ENCODE data around the gene ISOC1.

The ISOC1 gene

DNA sequence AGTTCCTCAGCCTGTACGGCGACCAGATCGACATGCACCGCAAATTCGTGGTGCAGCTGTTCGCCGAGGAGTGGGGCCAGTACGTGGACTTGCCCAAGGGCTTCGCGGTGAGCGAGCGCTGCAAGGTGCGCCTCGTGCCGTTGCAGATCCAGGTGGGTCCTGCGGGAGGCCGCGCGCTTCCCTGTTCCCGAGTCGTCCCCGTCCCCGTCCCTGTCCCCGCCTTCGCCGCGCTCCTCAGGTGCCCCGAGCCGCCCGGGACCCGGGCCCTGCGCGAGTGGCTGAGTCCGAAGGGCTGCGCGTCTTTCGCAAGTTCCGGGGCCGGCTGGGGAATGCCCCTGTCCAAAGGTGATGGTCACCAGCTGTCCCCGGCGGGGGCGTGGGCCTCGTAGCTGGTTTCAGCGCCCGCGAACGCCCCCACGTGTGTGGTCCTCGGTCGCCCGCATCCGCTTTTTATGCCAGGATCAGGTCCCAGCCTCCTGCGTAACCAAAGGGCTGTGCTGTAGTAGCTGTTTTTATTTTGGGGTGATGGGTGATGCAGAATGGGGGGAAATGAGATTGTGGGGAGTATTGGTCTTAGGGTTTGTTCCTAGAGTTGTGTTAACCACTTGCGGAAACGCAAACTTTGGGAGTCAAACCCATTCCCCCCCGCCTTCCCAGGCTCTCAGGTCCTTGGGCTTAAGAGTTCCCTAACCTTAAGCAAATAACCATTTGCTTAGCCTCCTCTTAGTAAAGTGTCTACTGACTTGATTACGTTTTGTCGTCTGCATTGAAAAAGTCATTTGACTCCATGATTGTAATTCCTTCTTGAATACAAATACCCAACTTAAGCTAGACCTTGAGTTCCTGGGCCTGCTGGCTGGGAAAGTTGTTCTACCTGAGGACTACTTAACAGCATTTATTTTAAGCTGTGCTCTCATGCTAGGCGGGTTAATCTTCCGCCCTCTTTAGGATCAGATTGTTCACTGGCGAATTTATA lies 663 bp downstream of the ISOC1 start:
- DNase-seq (ENCODE audit: low read depth in 2 of 2), result peak; percentile 27 to 33

DNA sequence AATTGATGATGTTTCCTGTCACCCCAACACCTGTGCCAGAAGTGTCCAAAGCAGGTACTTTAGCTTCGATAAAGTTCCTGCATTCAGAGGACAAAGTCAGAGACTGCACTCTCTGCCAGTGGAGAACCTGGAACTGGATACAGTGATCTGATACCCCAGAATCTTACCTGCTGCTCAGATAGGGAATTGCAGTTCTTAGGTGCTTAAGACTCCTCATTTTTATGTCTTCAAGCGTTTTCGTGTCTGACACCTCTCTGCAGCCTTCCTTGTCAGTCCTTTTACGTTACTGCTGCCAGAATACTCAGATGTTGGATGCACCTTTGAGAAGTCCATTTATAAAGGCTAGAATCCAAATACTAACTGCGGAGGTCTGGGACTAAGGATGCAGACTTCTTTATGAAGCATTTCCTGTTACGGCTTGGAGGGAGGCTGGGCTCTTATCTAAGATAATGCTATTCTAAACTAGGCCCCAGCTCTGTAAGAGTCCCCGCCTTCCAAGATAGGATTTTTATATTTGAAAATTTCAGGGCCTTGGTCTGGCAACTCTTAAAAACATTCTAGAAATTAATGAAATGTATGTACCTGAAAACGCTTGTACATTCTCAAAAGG lies 1.9 kb downstream of the ISOC1 start:
- DNase-seq (ENCODE audit: low read depth in 2 of 2), result no peak

DNA sequence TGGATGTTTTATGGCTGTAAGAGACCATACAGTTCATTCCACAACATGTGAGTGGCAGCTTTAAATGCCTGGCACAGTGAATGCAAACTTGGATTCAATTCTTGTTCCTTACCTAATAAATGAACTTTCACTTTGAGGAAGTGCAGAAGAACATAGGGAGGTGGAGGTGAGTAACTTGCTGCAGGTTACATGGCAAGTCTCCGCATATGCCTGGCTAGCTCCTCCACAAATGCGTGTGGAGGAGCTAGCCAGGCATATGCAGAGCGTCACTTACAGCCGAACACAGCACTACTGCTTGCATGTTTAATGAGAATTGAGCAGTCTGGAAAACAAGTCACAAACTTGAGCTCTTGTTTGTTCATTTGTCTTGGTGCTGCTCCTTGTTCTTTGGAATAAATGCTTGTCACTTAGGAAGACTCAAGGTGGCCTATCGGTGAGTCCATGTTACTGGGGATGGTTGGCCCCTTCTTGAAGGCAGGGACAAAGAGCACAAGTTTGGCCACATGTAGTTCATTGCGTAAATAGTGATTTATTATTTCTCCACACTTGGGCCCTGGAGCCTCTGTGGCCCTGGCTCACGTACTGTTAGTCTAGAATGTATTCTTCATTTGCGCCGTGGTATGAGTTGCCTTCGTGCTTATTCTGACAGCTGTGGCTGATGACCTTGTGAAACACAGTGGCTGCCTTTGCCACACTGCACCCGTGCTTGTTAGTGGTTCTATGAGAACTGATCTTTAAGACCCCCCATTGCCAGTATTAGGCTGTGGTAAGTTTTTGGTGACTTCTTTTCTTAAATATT lies 3.1 kb downstream of the ISOC1 start:
- no peak for DNase-seq (ENCODE audit: low read depth in 2 of 2)

DNA sequence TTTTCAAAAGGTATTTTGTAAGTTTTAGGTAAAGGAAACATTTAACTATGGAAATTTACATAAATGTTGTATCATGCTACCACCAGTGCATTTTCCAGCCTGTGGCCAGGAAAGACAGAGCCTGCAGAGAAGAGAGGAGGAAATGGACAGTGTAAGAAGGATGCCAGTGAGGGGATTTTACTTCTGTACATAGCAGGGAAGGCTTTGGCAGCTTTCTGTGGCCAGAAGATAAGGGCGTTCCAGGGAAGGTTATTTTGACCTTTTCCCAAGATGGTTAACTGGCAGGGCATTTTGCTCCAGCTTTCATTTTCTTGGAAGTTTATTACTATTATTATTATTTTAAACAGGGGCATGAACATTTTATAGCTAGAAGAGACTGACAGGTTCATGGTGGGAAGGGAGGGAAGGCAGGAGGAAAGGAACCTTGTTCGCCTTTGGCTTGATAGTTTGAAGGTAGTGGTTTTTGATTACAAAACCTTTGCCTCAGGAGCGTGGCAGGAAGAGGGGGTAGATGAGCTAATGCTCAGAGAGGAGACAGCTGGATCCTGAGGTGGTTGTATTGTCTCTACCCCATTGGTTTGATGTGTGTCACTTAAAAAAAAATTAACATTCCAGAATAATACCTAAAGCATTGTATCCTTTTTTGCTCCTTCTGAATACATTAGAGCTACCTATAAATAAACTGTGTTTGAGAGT lies 4.1 kb downstream of the ISOC1 start:
- DNase-seq (ENCODE audit: low read depth in 2 of 2), result no peak

DNA sequence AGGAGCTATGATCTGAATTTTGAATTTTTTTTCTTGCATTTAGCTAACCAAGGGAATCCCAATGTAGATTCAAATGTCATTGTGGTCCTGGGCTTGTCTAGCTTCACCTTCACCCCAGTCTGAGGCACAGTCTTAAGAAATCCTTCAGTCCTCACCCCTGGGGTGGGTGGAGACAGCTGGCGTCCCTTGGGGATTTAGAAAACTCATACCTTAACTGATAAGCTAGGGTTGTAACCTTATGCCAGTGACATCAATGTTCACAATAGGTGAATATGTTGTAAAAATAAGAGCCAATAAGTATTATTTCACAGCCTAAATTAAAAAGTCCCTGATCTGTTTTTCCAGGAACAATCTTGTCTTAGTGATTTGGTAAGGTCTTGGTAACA lies 4.6 kb downstream of the ISOC1 start:
- DNase-seq (ENCODE audit: low read depth in 2 of 2), result no peak

DNA sequence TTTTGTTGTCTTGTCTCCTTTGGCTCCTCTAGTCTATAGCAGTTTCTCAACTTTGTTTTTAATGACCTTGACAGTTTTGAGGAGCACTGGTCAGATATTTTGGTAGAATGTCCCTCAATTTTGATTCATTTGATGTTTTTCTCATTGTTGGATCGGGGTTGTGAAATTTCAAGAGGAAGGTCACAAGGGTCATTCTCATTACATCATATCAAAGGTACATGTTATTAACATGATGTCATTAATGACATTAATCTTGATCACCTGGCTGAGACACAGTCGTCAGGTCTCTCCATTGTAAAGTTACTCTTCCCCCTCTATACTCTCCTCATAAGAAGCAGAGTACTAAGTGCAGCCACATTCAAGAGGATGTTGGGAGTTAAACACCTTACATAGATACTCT lies 7.2 kb downstream of the ISOC1 start:
- no peak for DNase-seq (ENCODE audit: low read depth in 2 of 2)

DNA sequence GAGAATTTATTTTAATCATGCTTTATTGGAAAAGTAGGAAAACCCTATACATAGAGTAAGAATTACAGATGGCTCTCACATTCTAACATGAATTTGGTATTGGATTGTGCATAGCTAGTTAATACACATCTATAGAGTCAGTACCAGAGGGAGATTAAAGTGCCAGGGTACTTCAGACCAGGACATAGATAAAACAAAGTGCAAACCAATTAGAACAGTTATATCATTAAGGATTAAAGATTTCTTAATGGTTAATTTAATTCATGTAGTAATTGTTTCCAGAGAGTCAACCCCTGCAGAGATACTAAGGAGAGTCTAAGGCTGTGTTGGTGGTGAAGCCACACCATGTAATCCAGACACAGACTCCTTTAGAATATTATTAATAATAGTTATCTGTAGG lies 8.8 kb downstream of the ISOC1 start:
- no peak for DNase-seq (ENCODE audit: low read depth in 2 of 2)

DNA sequence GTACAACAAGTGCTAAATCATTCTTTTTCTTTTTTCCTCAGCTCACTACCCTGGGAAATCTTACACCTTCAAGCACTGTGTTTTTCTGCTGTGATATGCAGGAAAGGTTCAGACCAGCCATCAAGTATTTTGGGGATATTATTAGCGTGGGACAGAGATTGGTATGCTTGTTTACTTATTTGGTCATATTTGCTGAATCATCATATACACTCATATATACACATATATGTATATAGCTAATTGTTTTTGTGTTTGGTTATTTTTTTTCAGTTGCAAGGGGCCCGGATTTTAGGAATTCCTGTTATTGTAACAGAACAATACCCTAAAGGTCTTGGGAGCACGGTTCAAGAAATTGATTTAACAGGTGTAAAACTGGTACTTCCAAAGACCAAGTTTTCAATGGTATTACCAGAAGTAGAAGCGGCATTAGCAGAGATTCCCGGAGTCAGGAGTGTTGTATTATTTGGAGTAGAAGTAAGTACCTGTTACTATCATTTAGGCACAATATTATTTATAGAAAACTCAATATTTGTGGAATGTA lies 10.4 kb downstream of the ISOC1 start:
- DNase-seq (ENCODE audit: low read depth in 2 of 2), result no peak

DNA sequence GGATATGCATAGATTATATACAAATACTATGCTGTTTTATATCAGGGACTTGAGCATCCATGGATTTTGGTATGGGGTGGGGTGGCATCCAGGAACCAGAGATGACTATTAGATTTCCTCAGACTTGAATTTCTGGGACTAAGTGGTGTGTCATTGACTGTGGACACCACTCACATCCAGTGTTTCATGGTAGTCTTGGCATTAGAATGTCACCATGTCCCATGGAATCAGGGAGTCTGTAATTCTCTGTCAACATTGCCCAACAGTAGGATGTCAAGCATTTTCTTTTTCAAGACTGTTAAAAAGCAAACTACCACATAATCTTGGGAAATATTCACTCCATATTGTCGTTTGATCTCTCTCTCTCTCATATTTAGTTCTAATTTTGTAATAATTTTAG lies 13.1 kb downstream of the ISOC1 start:
- no peak for DNase-seq (ENCODE audit: low read depth in 2 of 2)

DNA sequence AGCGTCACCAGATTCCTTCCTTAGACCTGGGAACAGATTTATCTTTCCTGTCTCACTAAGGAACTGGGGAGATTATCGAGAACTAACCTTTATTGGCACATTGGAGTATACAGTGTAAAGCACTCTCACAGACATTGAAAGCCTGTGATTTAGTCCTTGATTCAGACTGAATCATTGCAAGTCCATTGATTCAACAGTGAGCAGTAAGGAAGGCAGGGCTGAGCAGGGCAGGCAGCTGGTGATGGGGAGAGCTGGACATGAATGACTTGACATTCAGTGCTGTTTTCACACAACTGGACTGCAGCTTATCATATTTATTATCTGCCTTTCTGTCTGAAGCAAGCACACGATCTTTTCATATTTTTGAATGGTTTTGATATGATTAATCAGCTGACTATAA lies 16.2 kb downstream of the ISOC1 start:
- no peak for DNase-seq (ENCODE audit: low read depth in 2 of 2)

DNA sequence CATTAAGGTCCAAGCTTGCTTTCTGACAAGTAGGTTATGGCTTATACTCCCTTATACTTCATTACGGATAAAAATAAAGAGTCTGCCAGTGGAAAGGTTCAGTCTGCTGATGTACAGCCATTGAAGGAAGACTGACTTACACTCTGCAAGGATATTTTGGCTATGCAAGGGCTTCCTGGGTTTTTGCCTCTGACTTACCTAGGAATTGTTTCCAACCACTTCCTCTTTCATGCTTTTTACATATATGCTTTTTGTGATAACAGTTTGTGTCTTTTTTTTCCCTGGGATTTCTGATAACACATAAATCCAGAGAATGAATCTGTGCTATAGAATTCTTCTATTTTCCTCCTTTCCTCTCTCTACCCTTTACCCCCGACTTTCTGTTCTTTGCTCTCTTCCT lies 16.8 kb downstream of the ISOC1 start:
- no peak for DNase-seq (ENCODE audit: low read depth in 2 of 2)

DNA sequence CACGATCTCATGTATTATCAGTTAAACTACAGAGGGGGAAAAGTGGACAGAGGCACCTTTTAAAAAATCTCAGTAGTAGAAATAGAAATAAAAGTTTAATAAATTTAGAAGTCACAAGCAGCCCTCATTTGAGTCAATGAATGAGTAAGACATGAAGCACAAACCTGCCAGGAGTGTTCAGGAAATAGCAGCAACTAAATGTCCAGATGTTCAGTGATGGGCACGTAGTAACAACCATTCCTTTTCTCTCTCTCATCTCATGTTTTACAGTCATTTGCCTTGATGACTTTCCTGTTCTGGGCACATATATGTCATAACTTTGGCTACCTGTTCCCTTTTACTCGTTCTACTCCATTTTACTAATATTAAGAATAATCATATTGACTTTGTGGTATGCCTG lies 17.7 kb downstream of the ISOC1 start:
- DNase-seq (ENCODE audit: low read depth in 2 of 2), result no peak

DNA sequence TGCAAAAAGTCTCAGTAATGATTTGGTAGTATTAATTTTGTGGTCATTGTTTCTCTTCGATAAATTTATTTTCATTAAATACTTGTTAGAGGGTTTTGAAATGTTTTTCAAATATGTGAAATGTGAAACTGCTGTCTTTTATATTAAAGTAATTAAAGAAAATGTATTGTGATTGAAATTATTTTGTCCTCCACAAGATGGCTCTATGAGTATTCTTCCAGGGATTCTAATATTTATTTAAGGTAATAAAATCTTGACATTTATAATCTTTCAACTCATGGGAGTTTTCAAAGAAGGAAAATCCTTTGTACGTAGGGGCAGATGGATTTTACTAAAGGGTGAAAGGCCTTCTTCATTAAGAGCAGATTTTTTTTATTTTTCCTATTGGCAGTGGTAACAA lies 19.3 kb downstream of the ISOC1 start:
- DNase-seq (ENCODE audit: low read depth in 2 of 2), result no peak

DNA sequence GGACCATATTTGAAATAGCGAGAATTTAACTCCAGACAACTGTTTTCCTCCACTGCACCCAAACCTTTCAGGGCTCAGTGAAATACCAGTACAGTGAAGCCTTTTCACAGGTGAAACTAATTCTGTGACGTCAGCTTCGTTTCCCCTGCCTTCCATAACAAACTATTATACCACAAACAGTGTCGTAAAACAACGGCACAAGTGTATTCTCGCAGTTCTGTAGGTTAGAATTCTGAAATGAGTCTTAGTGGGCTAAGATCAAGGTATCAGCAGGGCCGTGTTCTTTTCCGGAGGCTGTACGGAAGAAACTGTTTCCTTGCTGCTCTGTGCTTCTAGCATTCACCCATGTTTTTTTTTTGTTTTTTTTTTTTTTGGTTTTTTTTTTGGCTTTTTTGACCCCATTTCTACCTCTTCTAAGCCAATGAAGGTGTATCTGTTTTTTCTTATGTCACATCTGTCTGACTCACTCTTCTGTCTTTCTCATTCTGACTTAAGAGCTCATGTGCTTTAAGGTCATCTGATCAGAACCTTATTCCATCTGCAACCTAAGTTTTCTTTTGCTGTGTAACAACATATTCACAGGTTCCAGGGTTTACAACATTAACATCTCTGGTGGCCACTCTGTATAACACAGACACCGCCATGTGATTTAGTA lies 20.1 kb downstream of the ISOC1 start:
- no peak for DNase-seq (ENCODE audit: low read depth in 2 of 2)

DNA sequence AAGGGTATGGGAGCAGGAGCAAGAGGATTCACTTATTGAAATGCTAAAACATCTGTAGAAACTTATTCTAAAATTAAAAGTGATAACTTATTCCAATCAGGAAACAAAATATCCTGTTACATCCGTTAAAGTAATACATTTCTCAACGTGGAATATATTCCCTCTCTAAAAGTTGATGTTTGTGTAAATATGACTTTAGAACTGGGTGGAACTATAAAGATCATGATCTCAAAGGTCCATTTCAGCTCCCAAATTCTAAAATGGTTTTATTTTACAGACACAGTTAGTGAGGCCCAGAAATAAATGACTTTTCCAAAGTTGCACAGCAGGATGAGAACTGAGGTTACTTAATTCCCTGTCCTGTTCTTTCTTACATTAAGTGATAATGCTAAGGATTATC lies 21.1 kb downstream of the ISOC1 start:
- no peak for DNase-seq (ENCODE audit: low read depth in 2 of 2)

DNA sequence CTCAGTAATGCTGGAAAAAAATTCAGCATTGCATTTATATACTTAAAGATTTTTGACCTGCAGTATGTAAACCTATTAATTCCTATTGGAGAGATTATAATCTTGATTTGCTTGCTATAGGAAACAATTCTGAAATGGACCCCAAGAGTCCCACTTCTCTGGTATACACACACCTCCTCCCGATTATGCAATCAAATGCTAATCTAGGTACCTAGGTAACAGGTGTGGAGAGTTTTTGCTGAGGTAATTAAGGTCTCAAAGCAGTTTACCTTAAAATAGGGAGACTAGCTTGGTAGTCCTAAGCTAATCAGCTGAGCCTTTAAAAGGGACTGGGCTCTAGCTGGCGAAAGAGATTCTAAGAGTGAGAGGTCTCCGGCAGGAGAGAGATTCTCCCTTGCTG lies 22.2 kb downstream of the ISOC1 start:
- no peak for DNase-seq (ENCODE audit: low read depth in 2 of 2)

DNA sequence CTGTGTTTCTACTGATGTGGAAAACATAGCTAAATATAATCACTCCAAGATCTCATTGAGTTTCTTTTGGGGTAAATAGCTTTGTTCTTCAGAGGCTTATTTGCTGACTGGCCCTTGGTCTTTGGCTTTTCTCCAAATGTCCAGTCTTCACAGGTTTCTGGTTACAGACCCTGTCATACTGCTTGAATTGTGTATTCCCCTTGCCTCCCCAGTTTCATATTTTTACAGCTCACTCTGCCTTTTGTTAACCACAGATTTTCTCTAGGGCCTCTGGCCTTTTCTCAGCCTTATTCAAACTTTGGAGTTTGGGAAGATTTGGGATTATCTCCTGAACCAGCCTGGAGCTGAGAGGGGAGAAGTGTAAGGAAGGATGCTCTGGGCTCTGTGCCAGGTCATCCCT lies 23.9 kb downstream of the ISOC1 start:
- no peak for DNase-seq (ENCODE audit: low read depth in 2 of 2)

DNA sequence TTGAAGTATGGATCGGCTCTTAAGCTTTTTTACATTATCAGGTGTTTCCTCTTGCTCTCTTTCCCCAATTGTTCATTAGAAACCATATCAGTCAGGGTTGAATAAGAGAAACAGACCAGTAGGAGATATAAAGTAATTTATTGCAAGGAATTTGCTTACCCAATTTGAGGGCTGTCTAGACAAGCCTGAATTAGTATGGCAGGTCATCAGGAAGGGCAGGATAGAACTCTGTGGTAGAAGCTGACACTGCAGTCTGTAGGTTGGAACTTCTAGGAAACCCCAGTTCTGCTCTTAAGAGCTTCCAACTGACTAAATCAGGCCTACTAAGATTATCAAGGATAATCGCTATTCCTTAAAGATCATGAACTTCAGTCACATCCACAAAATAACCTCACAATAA lies 24.3 kb downstream of the ISOC1 start:
- no peak for DNase-seq (ENCODE audit: low read depth in 2 of 2)

DNA sequence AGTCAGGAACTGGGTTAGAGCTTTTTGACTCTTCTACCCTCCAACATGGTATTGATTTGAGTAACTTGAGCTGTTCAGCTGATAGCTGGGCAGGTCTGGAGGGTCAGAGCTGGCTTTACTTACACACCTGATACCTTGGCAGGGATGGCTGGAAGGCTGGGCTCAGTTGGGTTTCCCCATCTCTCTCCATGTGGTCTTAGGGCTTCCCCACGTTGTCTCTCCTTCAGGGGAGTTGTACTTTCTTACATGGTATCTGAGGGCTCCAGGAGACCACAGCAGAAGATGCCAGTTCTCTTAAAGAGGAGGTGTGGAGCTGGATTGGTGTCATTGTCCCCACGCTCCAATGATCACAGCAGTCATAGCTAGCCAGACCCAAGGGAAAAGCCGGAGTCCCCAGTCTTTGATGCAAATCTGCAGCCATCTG lies 25.6 kb downstream of the ISOC1 start:
- no peak for DNase-seq (ENCODE audit: low read depth in 2 of 2)

DNA sequence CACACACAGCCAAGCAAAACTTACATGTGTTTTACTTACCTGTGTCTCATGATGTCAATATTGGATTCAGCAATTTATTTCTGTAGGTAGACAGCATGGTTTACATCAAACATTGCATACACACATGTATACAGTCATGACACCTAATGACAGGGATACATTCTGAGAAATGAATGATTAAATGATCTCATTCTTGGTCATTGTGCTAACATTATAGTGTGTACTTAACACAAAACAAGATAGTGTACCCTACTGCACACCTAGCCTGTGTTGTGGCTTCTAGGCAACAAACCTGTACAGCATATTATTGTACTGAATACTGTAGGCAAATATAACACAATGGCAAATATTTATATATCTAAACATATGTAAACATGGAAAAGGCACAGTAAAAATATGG lies 28.0 kb downstream of the ISOC1 start:
- DNase-seq (ENCODE audit: low read depth in 2 of 2), result no peak

DNA sequence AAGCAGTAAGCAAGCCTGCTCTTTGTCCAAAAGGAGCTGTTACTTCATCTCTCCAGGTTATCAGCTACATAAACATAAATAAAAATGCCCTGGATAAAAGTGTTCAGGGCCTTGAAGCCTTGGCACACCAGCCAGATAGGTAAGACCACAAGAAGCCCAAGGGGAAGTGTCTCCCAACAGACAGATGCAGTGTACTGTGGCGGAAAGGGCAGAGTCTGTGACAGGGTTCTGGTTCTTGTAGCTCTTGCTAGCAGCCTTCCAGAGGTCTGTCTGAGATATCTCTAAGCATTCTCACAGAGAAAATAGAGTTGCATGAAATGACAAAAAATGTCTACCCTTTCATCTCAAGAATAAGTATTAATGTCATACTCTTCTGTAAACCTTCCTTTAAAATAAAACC lies 30.1 kb downstream of the ISOC1 start:
- DNase-seq (ENCODE audit: low read depth in 2 of 2), result no peak

All from activated CD4-positive, alpha-beta T cell treated with anti-CD3 and anti-CD28 coated beads for 24 hours (primary cell).